Astrocyte (in vitro differentiated cells and primary cell): ENCODE data around the gene SLCO4A1. TPM values are rescaled to one million over a fixed set of nuclear protein-coding genes. Genes with fewer than 3 reads are reported as not detected.

Experiments
- DNase-seq: peaks from one replicate; pipeline ENCODE4 v3.0.0-alpha.2; 2010; ENCODE audit warnings: low read depth
- FAIRE-seq: peaks from 2 replicates; lab custom pipeline; 2011; peaks lifted over from hg19 to GRCh38; lab: Jason Lieb, UNC
- H2AFZ ChIP-seq: 2 replicates; pipeline ENCODE4 v1.6.0; 2012; ENCODE audit warnings: low read depth, low read length, inconsistent platforms
- H3K27ac ChIP-seq: 2 replicates; pipeline ENCODE4 v1.5.1; 2011; ENCODE audit warnings: low read depth, low read length, inconsistent platforms
- H3K27me3 ChIP-seq: 2 replicates; pipeline ENCODE4 v1.6.0; 2011; ENCODE audit warnings: low read length, inconsistent platforms; ENCODE audit not compliant: insufficient read depth
- H3K36me3 ChIP-seq: 2 replicates; pipeline ENCODE4 v1.5.1; 2011; ENCODE audit warnings: low read length, inconsistent platforms; ENCODE audit not compliant: insufficient read depth
- H3K4me1 ChIP-seq: 2 replicates; pipeline ENCODE4 v1.5.1; 2011; ENCODE audit warnings: low read length, inconsistent platforms; ENCODE audit not compliant: insufficient read depth
- H3K4me2 ChIP-seq: 2 replicates; pipeline ENCODE4 v1.6.0; 2012; ENCODE audit warnings: low read length, inconsistent platforms
- H3K4me3 ChIP-seq: 2 replicates; pipeline ENCODE4 v1.5.1; 2011; ENCODE audit warnings: low read depth, mild to moderate bottlenecking, low read length, inconsistent platforms; ENCODE audit not compliant: insufficient read depth
- H3K79me2 ChIP-seq: 2 replicates; pipeline ENCODE4 v1.6.0; 2012; ENCODE audit warnings: mild to moderate bottlenecking, low read length, inconsistent platforms; ENCODE audit not compliant: insufficient read depth
- H3K9ac ChIP-seq: 2 replicates; pipeline ENCODE4 v1.6.0; 2012; ENCODE audit warnings: mild to moderate bottlenecking, low read length, inconsistent platforms
- H3K9me3 ChIP-seq: 2 replicates; pipeline ENCODE4 v1.5.1; 2012; ENCODE audit warnings: low read depth, mild to moderate bottlenecking, low read length, inconsistent platforms; ENCODE audit not compliant: insufficient read depth
- H4K20me1 ChIP-seq: 2 replicates; pipeline ENCODE4 v1.6.0; 2012; ENCODE audit warnings: low read length, inconsistent platforms; ENCODE audit not compliant: insufficient read depth
- H3K27ac Mint-ChIP-seq: one replicate; pipeline ENCODE4 v1.8.0; 2021; ENCODE audit warnings: mild to moderate bottlenecking, mixed read lengths; ENCODE audit not compliant: unreplicated experiment
- H3K27me3 Mint-ChIP-seq: one replicate; pipeline ENCODE4 v1.8.0; 2021; ENCODE audit warnings: low read depth, mixed read lengths; ENCODE audit not compliant: unreplicated experiment
- H3K36me3 Mint-ChIP-seq: one replicate; pipeline ENCODE4 v1.8.0; 2021; ENCODE audit warnings: low read depth, mixed read lengths; ENCODE audit not compliant: unreplicated experiment
- H3K4me1 Mint-ChIP-seq: one replicate; pipeline ENCODE4 v1.8.0; 2021; ENCODE audit warnings: low read depth, mixed read lengths; ENCODE audit not compliant: unreplicated experiment
- H3K4me3 Mint-ChIP-seq: one replicate; pipeline ENCODE4 v1.8.0; 2021; ENCODE audit warnings: mild to moderate bottlenecking, moderate library complexity, mixed read lengths; ENCODE audit not compliant: unreplicated experiment
- H3K9me3 Mint-ChIP-seq: one replicate; pipeline ENCODE4 v1.8.0; 2021; ENCODE audit warnings: mild to moderate bottlenecking, mixed read lengths; ENCODE audit not compliant: unreplicated experiment
- EZH2 ChIP-seq: IDR thresholded peaks from 2 replicates; pipeline ENCODE4 v1.6.1; 2012; ENCODE audit warnings: mild to moderate bottlenecking, low read length, inconsistent platforms; ENCODE audit not compliant: insufficient read depth
- total RNA-seq: library from RNA; stranded (reverse); gene quantifications from 2 replicates; pipeline ENCODE4 v1.2.1, GENCODE V29; 2021
- TF ChIP-seq, protein P1 (sequence below): IDR thresholded peaks from 2 replicates; pipeline ENCODE4 v1.5.1; 2011; ENCODE audit warnings: low read depth, mild to moderate bottlenecking, inconsistent platforms, low read length, moderate library complexity; ENCODE audit not compliant: insufficient read depth

The SLCO4A1 gene
- total RNA-seq, 1 donor from 2014 or later, result 0.43 TPM

GRCh38 chr20:62696989-62697388 lies 54.7 kb downstream of the SLCO4A1 start:
- H3K4me2 ChIP-seq, result no peak overlapping the region
- H3K79me2 ChIP-seq, result no peaks in the 10 kb centered on the region
- H3K36me3 ChIP-seq, result no peaks in the 10 kb centered on the region
- peaks cover 5% of the 10 kb centered on the region for H3K4me1 Mint-ChIP-seq
- no peak for FAIRE-seq
- peaks cover 14% of the 10 kb centered on the region for H3K27me3 ChIP-seq
- H2AFZ ChIP-seq, result no peak overlapping the region
- H3K27ac Mint-ChIP-seq, result no peak overlapping the region
- H3K4me1 ChIP-seq, result no peaks in the 10 kb centered on the region
- no peak overlapping the region for H3K4me3 Mint-ChIP-seq
- TF ChIP-seq, protein P1, sequence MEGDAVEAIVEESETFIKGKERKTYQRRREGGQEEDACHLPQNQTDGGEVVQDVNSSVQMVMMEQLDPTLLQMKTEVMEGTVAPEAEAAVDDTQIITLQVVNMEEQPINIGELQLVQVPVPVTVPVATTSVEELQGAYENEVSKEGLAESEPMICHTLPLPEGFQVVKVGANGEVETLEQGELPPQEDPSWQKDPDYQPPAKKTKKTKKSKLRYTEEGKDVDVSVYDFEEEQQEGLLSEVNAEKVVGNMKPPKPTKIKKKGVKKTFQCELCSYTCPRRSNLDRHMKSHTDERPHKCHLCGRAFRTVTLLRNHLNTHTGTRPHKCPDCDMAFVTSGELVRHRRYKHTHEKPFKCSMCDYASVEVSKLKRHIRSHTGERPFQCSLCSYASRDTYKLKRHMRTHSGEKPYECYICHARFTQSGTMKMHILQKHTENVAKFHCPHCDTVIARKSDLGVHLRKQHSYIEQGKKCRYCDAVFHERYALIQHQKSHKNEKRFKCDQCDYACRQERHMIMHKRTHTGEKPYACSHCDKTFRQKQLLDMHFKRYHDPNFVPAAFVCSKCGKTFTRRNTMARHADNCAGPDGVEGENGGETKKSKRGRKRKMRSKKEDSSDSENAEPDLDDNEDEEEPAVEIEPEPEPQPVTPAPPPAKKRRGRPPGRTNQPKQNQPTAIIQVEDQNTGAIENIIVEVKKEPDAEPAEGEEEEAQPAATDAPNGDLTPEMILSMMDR, result no peak
- TF ChIP-seq EZH2, result peak; percentile 24
- H3K9ac ChIP-seq, result no peak overlapping the region
- H3K36me3 Mint-ChIP-seq, result peaks cover 3% of the 10 kb centered on the region
- no peaks in the 10 kb centered on the region for H4K20me1 ChIP-seq
- H3K27me3 Mint-ChIP-seq, result peaks cover 62% of the 10 kb centered on the region
- no peak for DNase-seq
- no peak overlapping the region for H3K27ac ChIP-seq
- no peaks in the 10 kb centered on the region for H3K9me3 ChIP-seq
- H3K9me3 Mint-ChIP-seq, result no peaks in the 10 kb centered on the region
- H3K4me3 ChIP-seq, result no peak overlapping the region

DNA sequence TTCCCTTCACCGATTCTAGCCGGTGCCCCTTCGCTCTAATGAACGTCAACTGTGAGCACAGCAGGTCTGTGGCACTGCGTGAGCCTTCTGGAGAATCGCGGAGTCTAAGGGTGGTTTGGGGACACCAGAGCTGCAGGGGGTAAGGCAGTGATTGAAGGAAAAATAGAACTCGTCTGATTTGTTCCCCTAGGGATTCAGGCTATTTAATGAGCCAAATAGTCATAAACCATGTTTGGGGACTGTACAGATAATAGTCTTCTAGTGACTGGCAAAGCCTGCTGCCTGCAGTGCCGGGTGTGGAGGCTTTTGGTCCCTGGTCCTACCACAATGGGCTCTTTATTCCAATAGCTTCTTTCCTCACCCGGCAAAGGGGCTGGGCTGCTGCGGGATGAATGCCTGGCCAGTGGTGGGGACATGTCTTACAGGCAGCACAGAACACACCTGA lies 55.2 kb downstream of the SLCO4A1 start:
- no peaks in the 10 kb centered on the region for H4K20me1 ChIP-seq
- TF ChIP-seq, protein P1, result no peak
- peak; percentile 9 for TF ChIP-seq EZH2
- Mint-ChIP-seq H3K4me3 (no peak overlapping the region), H3K4me1 (peaks cover 5% of the 10 kb centered on the region), H3K36me3 (peaks cover 3% of the 10 kb centered on the region), H3K27me3 (peaks cover 64% of the 10 kb centered on the region), H3K9me3 (no peaks in the 10 kb centered on the region), H3K27ac (no peak overlapping the region)
- H3K9me3 ChIP-seq, result no peaks in the 10 kb centered on the region
- no peaks in the 10 kb centered on the region for H3K36me3 ChIP-seq
- H3K4me2 ChIP-seq, result no peak overlapping the region
- H3K9ac ChIP-seq, result no peak overlapping the region
- no peaks in the 10 kb centered on the region for H3K4me1 ChIP-seq
- H3K4me3 ChIP-seq, result no peak overlapping the region
- FAIRE-seq (no peak), DNase-seq (no peak)
- H2AFZ ChIP-seq, result no peak overlapping the region
- H3K27me3 ChIP-seq, result peaks cover 14% of the 10 kb centered on the region
- H3K79me2 ChIP-seq, result no peaks in the 10 kb centered on the region
- no peak overlapping the region for H3K27ac ChIP-seq

GRCh38 chr20:62698231-62698630 lies 55.9 kb downstream of the SLCO4A1 start:
- no peak overlapping the region for H3K27ac Mint-ChIP-seq

More at GRCh38 chr20:62698231-62698630, 55.9 kb downstream of the SLCO4A1 start:
- peaks cover 4% of the 10 kb centered on the region for H3K4me1 ChIP-seq
- no peaks in the 10 kb centered on the region for H3K9me3 ChIP-seq
- Mint-ChIP-seq H3K27me3 (peaks cover 63% of the 10 kb centered on the region), H3K4me3 (no peak overlapping the region), H3K9me3 (no peaks in the 10 kb centered on the region), H3K36me3 (peaks cover 3% of the 10 kb centered on the region), H3K4me1 (peaks cover 5% of the 10 kb centered on the region)
- no peak overlapping the region for H3K27ac ChIP-seq
- no peak for FAIRE-seq
- no peak for TF ChIP-seq EZH2
- TF ChIP-seq, protein P1, result no peak
- no peak overlapping the region for H3K4me3 ChIP-seq
- H3K9ac ChIP-seq, result no peak overlapping the region
- no peaks in the 10 kb centered on the region for H4K20me1 ChIP-seq
- H3K27me3 ChIP-seq, result peaks cover 11% of the 10 kb centered on the region
- no peak overlapping the region for H3K4me2 ChIP-seq
- no peak overlapping the region for H2AFZ ChIP-seq
- H3K36me3 ChIP-seq, result no peaks in the 10 kb centered on the region
- H3K79me2 ChIP-seq, result no peaks in the 10 kb centered on the region
- DNase-seq, result no peak
